ENCODE results near the gene BUB1B.

GRCh38 chr15:40229956-40230355, 69.1 kb downstream of the BUB1B start:
- TF ChIP-seq CTCF (IDR thresholded peaks at IDR 0.05; ENCODE audit: low read depth, low read length, poor library complexity, severe bottlenecking), result no peak
- TF ChIP-seq EZH2phosphoT487 (IDR thresholded peaks at IDR 0.05; ENCODE audit: borderline replicate concordance, low read length), result no peak

All from DOHH2 (cell line).